ENCODE data around the gene GBP3.

GRCh38 chr1:89042491-89042890 is 19.8 kb upstream of the GBP3 start:
- TF ChIP-seq CTCF (IDR thresholded peaks at IDR 0.05) (no peak), POLR2A (IDR thresholded peaks at IDR 0.05) (no peak)

Measured in adrenal gland (tissue), 5 donors.